HepG2 (cell line): ENCODE measurements around the gene PHKB. TPM values are rescaled to one million over a fixed set of nuclear protein-coding genes. Genes with fewer than 3 reads are reported as not detected.

Source experiments
- BHLHE40 ChIP-seq: IDR thresholded peaks from 2 replicates; pipeline ENCODE4 v1.6.1; 2011; ENCODE audit warnings: low read length, improper control_type of control experiment
- HOMEZ ChIP-seq: IDR thresholded peaks from 2 replicates; pipeline ENCODE4 v1.6.1; 2016; ENCODE audit warnings: low read depth
- KMT2B ChIP-seq: IDR thresholded peaks from 2 replicates; pipeline ENCODE4 v1.6.1; 2016; ENCODE audit warnings: missing genetic modification reagents, missing compliant biosample characterization
- MEIS1 ChIP-seq: sonication (generic); formaldehyde crosslinking; IDR thresholded peaks from 2 replicates; pipeline ENCODE4 v1.9.0; 2021; ENCODE audit warnings: mild to moderate bottlenecking, missing genetic modification reagents, moderate library complexity, borderline replicate concordance
- PAXIP1 ChIP-seq: sonication (generic); formaldehyde crosslinking; conservative IDR thresholded peaks from 2 replicates; pipeline ENCODE4 v1.4.0; 2020; ENCODE audit warnings: mild to moderate bottlenecking, missing genetic modification reagents, moderate library complexity
- PHF20 ChIP-seq: sonication (generic); formaldehyde crosslinking; IDR thresholded peaks from 2 replicates; pipeline ENCODE4 v1.5.0; 2020; ENCODE audit warnings: mild to moderate bottlenecking, missing genetic modification reagents
- SMAD9 ChIP-seq: sonication (generic); formaldehyde crosslinking; IDR thresholded peaks from 2 replicates; pipeline ENCODE4 v1.5.1; 2020; ENCODE audit warnings: mild to moderate bottlenecking, missing genetic modification reagents
- SP140L ChIP-seq: sonication (generic); formaldehyde crosslinking; IDR thresholded peaks from 2 replicates; pipeline ENCODE4 v1.4.0; 2020; ENCODE audit warnings: missing genetic modification reagents, borderline replicate concordance
- TAF15 ChIP-seq: fragments of 200-400 bp; formaldehyde crosslinking; IDR thresholded peaks from one replicate; pipeline ENCODE4 v1.6.1; 2018; ENCODE audit warnings: mild to moderate bottlenecking, low read depth, low read length; ENCODE audit not compliant: poor library complexity, severe bottlenecking
- TSC22D2 ChIP-seq: sonication (generic); formaldehyde crosslinking; IDR thresholded peaks from 2 replicates; pipeline ENCODE4 v1.5.1; 2020; ENCODE audit warnings: missing genetic modification reagents, mild to moderate bottlenecking, borderline replicate concordance
- ZFP90 ChIP-seq: sonication (generic); formaldehyde crosslinking; IDR thresholded peaks from 2 replicates; pipeline ENCODE4 v1.8.0; 2022; ENCODE audit warnings: missing genetic modification reagents, mild to moderate bottlenecking, inconsistent platforms, borderline replicate concordance
- ZIK1 ChIP-seq: sonication (generic); formaldehyde crosslinking; IDR thresholded peaks from 2 replicates; pipeline ENCODE4 v1.5.0; 2020; ENCODE audit warnings: mild to moderate bottlenecking, low read depth, missing genetic modification reagents, borderline replicate concordance
- ZMAT5 ChIP-seq: sonication (generic); formaldehyde crosslinking; IDR thresholded peaks from 2 replicates; pipeline ENCODE4 v1.5.0; 2020; ENCODE audit warnings: mild to moderate bottlenecking, low read depth, missing genetic modification reagents, borderline replicate concordance
- ZNF160 ChIP-seq: sonication (generic); formaldehyde crosslinking; IDR thresholded peaks from 2 replicates; pipeline ENCODE4 v1.8.0; 2022; ENCODE audit warnings: mild to moderate bottlenecking, inconsistent platforms, missing genetic modification reagents
- ZNF232 ChIP-seq: sonication (generic); formaldehyde crosslinking; IDR thresholded peaks from 2 replicates; pipeline ENCODE4 v1.4.0; 2020; ENCODE audit warnings: missing genetic modification reagents, borderline replicate concordance
- ZNF496 ChIP-seq: sonication (generic); formaldehyde crosslinking; IDR thresholded peaks from 2 replicates; pipeline ENCODE4 v1.8.1; 2023; ENCODE audit warnings: mild to moderate bottlenecking, moderate library complexity, missing genetic modification reagents; ENCODE audit not compliant: insufficient replicate concordance
- ZNF510 ChIP-seq: sonication (generic); formaldehyde crosslinking; IDR thresholded peaks from 2 replicates; pipeline ENCODE4 v1.4.0; 2020; ENCODE audit warnings: low read depth, mild to moderate bottlenecking, missing genetic modification reagents
- ZNF513 ChIP-seq: sonication (generic); formaldehyde crosslinking; conservative IDR thresholded peaks from 2 replicates; pipeline ENCODE4 v1.5.0; 2020; ENCODE audit warnings: missing genetic modification reagents
- ZNF547 ChIP-seq: sonication (generic); formaldehyde crosslinking; IDR thresholded peaks from 2 replicates; pipeline ENCODE4 v1.5.1; 2020; ENCODE audit warnings: mild to moderate bottlenecking, missing genetic modification reagents
- ZNF567 ChIP-seq: sonication (generic); formaldehyde crosslinking; IDR thresholded peaks from 2 replicates; pipeline ENCODE4 v1.8.1; 2023; ENCODE audit warnings: mild to moderate bottlenecking, missing genetic modification reagents, borderline replicate concordance
- ZNF619 ChIP-seq: sonication (generic); formaldehyde crosslinking; IDR thresholded peaks from 2 replicates; pipeline ENCODE4 v1.4.0; 2020; ENCODE audit warnings: mild to moderate bottlenecking, missing genetic modification reagents
- ZNF737 ChIP-seq: sonication (generic); formaldehyde crosslinking; IDR thresholded peaks from 2 replicates; pipeline ENCODE4 v1.5.0; 2020; ENCODE audit warnings: missing genetic modification reagents, mild to moderate bottlenecking, borderline replicate concordance
- ZNF788 ChIP-seq: sonication (generic); formaldehyde crosslinking; IDR thresholded peaks from 2 replicates; pipeline ENCODE4 v1.5.0; 2020; ENCODE audit warnings: mild to moderate bottlenecking, missing genetic modification reagents, borderline replicate concordance
- polyA plus RNA-seq, 8 experiments: library from polyadenylated mRNA; depleted of rRNA in 3 of 8; stranded (reverse) in 7 of 8; unstranded in 1 of 8; fragments of >200 nt; fragmentation: Illumina TruSeq in 4 of 8; extraction: Trizol in 4 of 8; gene quantifications; 2 replicates each; pipeline versions ENCODE4 v1.2.1 to v1.2.3, GENCODE V29; 2011 to 2016; ENCODE audit warnings: low read depth in 4 of 8, missing spikeins in 1 of 8, mixed read lengths in 1 of 8; ENCODE audit not compliant: insufficient read depth in 1 of 8
- total RNA-seq, 5 experiments: library from RNA; depleted of rRNA; stranded (reverse); fragments of >200 nt; fragmentation: Illumina TruSeq; extraction: Trizol; gene quantifications; 2 replicates each; pipeline ENCODE4 v1.2.3, GENCODE V29; 2016; ENCODE audit warnings: low read depth in 1 of 5

PHKB gene
- total and polyA plus RNA-seq, 2 of the 13 experiments (the other 11 are each of a cell fraction or from before 2014, with no cell fraction given), result 66.0 to 80.8 TPM

- TF ChIP-seq ZNF160 (CRISPR knock-in tag), result no peak
- peak; percentile 95 for TF ChIP-seq PAXIP1 (CRISPR knock-in tag)
- TF ChIP-seq MEIS1 (CRISPR knock-in tag), result no peak
- TF ChIP-seq ZNF547, result 0 out of 2 replicates have a peak, but pooled peaks have one; percentile 41
- no peak for TF ChIP-seq ZNF496 (CRISPR knock-in tag)
- no peak; the same call in 1 of the 2 replicates for TF ChIP-seq ZFP90
- TF ChIP-seq PHF20, result no peak
- TF ChIP-seq ZNF232, result peak; percentile 60; the same call in 1 of the 2 replicates
- TF ChIP-seq ZNF510 (CRISPR knock-in tag), result no peak
- TF ChIP-seq ZNF619 (CRISPR knock-in tag), result no peak
- no peak for TF ChIP-seq ZNF737 (CRISPR knock-in tag)
- TF ChIP-seq BHLHE40, result no peak; the same call in 1 of the 2 replicates
- no peak for TF ChIP-seq ZNF567
- TF ChIP-seq KMT2B (CRISPR knock-in tag), result peak; percentile 75; the same call in 1 of the 2 replicates
- no peak for TF ChIP-seq ZMAT5
- TF ChIP-seq TAF15, result no peak
- peak; percentile 93 for TF ChIP-seq HOMEZ (CRISPR knock-in tag)
- TF ChIP-seq TSC22D2, result peak; percentile 51; the same call in 1 of the 2 replicates
- no peak for TF ChIP-seq SMAD9
- TF ChIP-seq ZNF788 (CRISPR knock-in tag), result peak; percentile 47; the same call in 1 of the 2 replicates
- no peak for TF ChIP-seq ZNF513 (CRISPR knock-in tag)
- no peak for TF ChIP-seq SP140L (CRISPR knock-in tag)
- TF ChIP-seq ZIK1, result no peak
Measured at GRCh38 chr16:47499700-47500264, 38.7 kb downstream of the PHKB start (continued).
